Spleen (tissue), 11 donors: Measurements from ENCODE around the gene NUP160. TPM values are rescaled to one million over a fixed set of nuclear protein-coding genes. Genes with fewer than 3 reads are reported as not detected.

Experiments used
- DNase-seq: peaks from one replicate; pipeline ENCODE4 v3.0.0-alpha.2; 2020
- H3K27ac ChIP-seq, 8 donors: fragments of 200-600 bp; sonication (generic) in 7 of 8; 1 replicate in 4 of 8; 2 replicates in 4 of 8; pipeline versions ENCODE4 v1.5.0 to v1.8.0; 2016 to 2021; ENCODE audit warnings: inconsistent platforms in 4 of 8, mild to moderate bottlenecking in 4 of 8, moderate library complexity in 1 of 8
- H3K27me3 ChIP-seq, 7 donors: fragments of 200-600 bp; sonication (generic) in 6 of 7; replicated peaks in 1 of 7; 1 replicate in 4 of 7; 2 replicates in 3 of 7; pipeline versions ENCODE4 v1.5.0 to v1.8.0; 2016 to 2021; ENCODE audit warnings: inconsistent platforms in 3 of 7, mild to moderate bottlenecking in 1 of 7
- H3K36me3 ChIP-seq, 6 donors: fragments of 200-600 bp; sonication (generic) in 5 of 6; 1 replicate in 4 of 6; 2 replicates in 2 of 6; pipeline versions ENCODE4 v1.5.0 to v1.8.0; 2016 to 2021; ENCODE audit warnings: inconsistent platforms in 2 of 6
- H3K4me1 ChIP-seq, 6 donors: fragments of 200-600 bp; sonication (generic) in 5 of 6; 1 replicate in 3 of 6; 2 replicates in 3 of 6; pipeline versions ENCODE4 v1.5.0 to v1.8.0; 2016 to 2021; ENCODE audit warnings: inconsistent platforms in 3 of 6
- H3K4me3 ChIP-seq, 8 donors: fragments of 200-600 bp; sonication (generic) in 7 of 8; 1 replicate in 4 of 8; 2 replicates in 4 of 8; pipeline versions ENCODE4 v1.5.0 to v1.8.0; 2016 to 2021; ENCODE audit warnings: inconsistent platforms in 4 of 8, mild to moderate bottlenecking in 4 of 8, moderate library complexity in 2 of 8
- H3K9me3 ChIP-seq, 8 donors: fragments of 200-600 bp; sonication (generic) in 7 of 8; 1 replicate in 4 of 8; 2 replicates in 4 of 8; pipeline versions ENCODE4 v1.5.0 to v1.8.0; 2016 to 2021; ENCODE audit warnings: inconsistent platforms in 4 of 8
- POLR2A ChIP-seq, 3 donors: fragments of 450-650 bp; IDR thresholded peaks; one replicate each; pipeline ENCODE4 v1.5.1; 2017; ENCODE audit warnings: antibody characterized with exemption in 3 of 3, mild to moderate bottlenecking in 1 of 3
- POLR2AphosphoS5 ChIP-seq, 3 donors: sonication (generic); formaldehyde crosslinking; IDR thresholded peaks; one replicate each; pipeline ENCODE4 v1.5.1; 2017; ENCODE audit warnings: antibody characterized with exemption in 3 of 3
- WGBS, 5 donors: extraction: QIAGEN DNeasy Blood & Tissue Kit in 3 of 5; methylation state at CpG; one replicate each; pipeline versions ENCODE4 v1.1.5 to v1.1.7; 2013 to 2018; 5-methylcytosine and 5-hydroxymethylcytosine counted together
- intact Hi-C: fragments of 100-400 bp; cut with DNase I; formaldehyde crosslinking; loops from one replicate; pipeline ENCODE4 v1.15.0; 2023; ENCODE audit warnings: low total_unique reads
- polyA plus RNA-seq, 3 donors: library from polyadenylated mRNA; stranded (reverse); fragments of 200-250 nt; gene quantifications; one replicate each; pipeline ENCODE4 v1.2.1, GENCODE V29; 2013
- small RNA-seq, 4 donors: library from RNA; depleted of rRNA; stranded (forward); fragments of <200 nt; gene quantifications; one replicate each; pipeline ENCODE3, GENCODE V24; 2016
- total RNA-seq, 7 donors: library from RNA; depleted of rRNA in 3 of 7; stranded (reverse); fragments of >200 nt in 3 of 7; fragmentation: NEBNext Ultra II Directional in 4 of 7; extraction: Animal tissue kit (Norgen Biotek cat#: 25700) in 4 of 7; gene quantifications; one replicate each; pipeline versions ENCODE4 v1.1.0 to v1.2.1, GENCODE V29; 2016 to 2021
- TF ChIP-seq, protein P1 (sequence below), 11 experiments: fragments of 200-600 bp in 7 of 11; fragments of 450-650 bp in 4 of 11; sonication (generic) in 4 of 11; IDR thresholded peaks in 8 of 11; conservative IDR thresholded peaks in 3 of 11; 1 replicate in 7 of 11; 2 replicates in 4 of 11; pipeline versions ENCODE4 v1.4.0 to v1.8.0; 2016 to 2021; ENCODE audit warnings: antibody characterized with exemption in 11 of 11, inconsistent platforms in 4 of 11, mild to moderate bottlenecking in 1 of 11
- donor health status: healthy with polysubstance abuse.
- donor health status: DM: no; HTN: no; CAD: no; lungs with moderate emphysema.
- donor health status: DM: no; HTN: no; CAD: no.
- donor health status: Bipolar disorder and iron deficiency.
- donor health status: healthy.
- donor health status: DM: no; HTN: no; CAD: no.
- donor health status: DM: yes; HTN: yes; CAD: no.

NUP160 gene
- total and polyA plus RNA-seq, 10 donors = 16.0 to 54.8 (median 41.2) TPM

DNA sequence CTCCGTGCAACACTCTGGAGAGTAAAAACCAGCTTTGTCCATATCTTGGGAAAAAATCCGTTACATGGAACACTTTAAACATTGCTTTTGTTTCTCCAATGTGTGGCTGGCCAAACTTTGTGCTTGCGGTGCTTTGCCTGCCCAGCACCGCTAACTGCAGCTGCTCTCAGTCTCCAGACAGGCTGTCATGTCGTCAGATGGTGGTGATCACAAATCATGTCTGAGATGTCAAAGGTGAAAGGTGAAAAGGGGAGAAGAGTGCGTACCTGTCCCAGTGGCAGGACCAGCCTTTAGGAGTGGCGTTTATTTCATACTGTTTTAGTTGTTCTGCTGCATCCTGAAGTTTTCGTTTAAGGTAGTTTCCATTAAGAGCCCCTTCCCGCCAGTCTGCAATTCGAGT is 115.9 kb downstream of the NUP160 start:
- Histone ChIP-seq H3K4me1 (no peaks in the 10 kb centered on the region), H3K4me3 (no peak overlapping the region), H3K9me3 (no peaks in the 10 kb centered on the region), H3K27ac (no peak overlapping the region), H3K27me3 (no peaks in the 10 kb centered on the region), H3K36me3 (peaks cover 14 to 100% (median 98%) of the 10 kb centered on the region in 6 donors)
- intact Hi-C loops = loop anchor here (10.0 kb wide), 1 partner anchor 73 kb away; no protein-coding TSS in a partner anchor
- 82 to 95% (median 91%) methylated on average over 10 of the region's 10 CpGs for WGBS, 5 donors
- no peak for DNase-seq
- TF ChIP-seq POLR2AphosphoS5 (IDR thresholded peaks at IDR 0.05) (peak in 1 of 3 donors; percentile 11), POLR2A (IDR thresholded peaks at IDR 0.05) (no peak)
- TF ChIP-seq, protein P1, sequence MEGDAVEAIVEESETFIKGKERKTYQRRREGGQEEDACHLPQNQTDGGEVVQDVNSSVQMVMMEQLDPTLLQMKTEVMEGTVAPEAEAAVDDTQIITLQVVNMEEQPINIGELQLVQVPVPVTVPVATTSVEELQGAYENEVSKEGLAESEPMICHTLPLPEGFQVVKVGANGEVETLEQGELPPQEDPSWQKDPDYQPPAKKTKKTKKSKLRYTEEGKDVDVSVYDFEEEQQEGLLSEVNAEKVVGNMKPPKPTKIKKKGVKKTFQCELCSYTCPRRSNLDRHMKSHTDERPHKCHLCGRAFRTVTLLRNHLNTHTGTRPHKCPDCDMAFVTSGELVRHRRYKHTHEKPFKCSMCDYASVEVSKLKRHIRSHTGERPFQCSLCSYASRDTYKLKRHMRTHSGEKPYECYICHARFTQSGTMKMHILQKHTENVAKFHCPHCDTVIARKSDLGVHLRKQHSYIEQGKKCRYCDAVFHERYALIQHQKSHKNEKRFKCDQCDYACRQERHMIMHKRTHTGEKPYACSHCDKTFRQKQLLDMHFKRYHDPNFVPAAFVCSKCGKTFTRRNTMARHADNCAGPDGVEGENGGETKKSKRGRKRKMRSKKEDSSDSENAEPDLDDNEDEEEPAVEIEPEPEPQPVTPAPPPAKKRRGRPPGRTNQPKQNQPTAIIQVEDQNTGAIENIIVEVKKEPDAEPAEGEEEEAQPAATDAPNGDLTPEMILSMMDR (IDR thresholded peaks at IDR 0.05 in 8 of 11, conservative IDR thresholded peaks at IDR 0.05 in 3 of 11) = no peak

DNA sequence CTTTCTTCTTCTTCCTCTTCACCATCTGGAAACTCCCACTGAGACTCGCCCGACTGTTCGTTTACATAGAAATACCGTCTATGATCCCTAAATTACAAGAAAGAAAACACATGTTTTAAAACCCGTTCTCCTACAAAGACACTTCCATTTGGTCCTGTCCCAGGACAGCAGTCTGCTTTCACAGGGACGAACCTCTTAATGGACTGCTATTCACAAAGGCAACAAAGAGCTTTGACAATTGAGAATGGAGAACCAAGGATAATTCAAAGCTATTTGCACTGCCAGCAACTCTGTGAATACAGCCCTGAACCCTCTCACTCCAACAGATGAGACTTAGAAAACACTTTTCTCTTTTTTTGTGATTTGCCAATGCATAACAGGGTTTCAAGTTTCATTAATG is 116.7 kb downstream of the NUP160 start:
- Histone ChIP-seq H3K27ac (no peak overlapping the region), H3K36me3 (peaks cover 14 to 100% (median 99%) of the 10 kb centered on the region in 6 donors), H3K27me3 (no peaks in the 10 kb centered on the region), H3K4me3 (no peak overlapping the region), H3K4me1 (no peaks in the 10 kb centered on the region), H3K9me3 (no peaks in the 10 kb centered on the region)
- intact Hi-C loops = loop anchor here (10.0 kb wide), 1 partner anchor 73 kb away; no protein-coding TSS in a partner anchor
- DNase-seq = no peak
- 85 to 93% (median 91%) methylated on average over 6 of the region's 6 CpGs for WGBS, 5 donors
- no peak for TF ChIP-seq POLR2AphosphoS5 (IDR thresholded peaks at IDR 0.05)
- no peak for TF ChIP-seq POLR2A (IDR thresholded peaks at IDR 0.05)
- TF ChIP-seq, protein P1 (IDR thresholded peaks at IDR 0.05 in 8 of 11, conservative IDR thresholded peaks at IDR 0.05 in 3 of 11) = no peak

Small RNAs within 50 kb of the gene (small RNA-seq; reads per million reads assigned to genes)
- gene AC021443.1 (0 reads per million in 4 donors), gene RF00019 (0 reads per million in 4 donors), gene RNA5SP340 (0 reads per million in 4 donors)

Other genes with a start within 250 kb of the NUP160 start
- gene MTCH2, start 205.8 kb downstream of the NUP160 start, total RNA-seq = 10 to 100 TPM; 22.0 to 47.1 (median 35.0) TPM
- gene MTCH2, start 205.8 kb downstream of the NUP160 start, polyA plus RNA-seq = 10 to 100 TPM; 21.5 to 39.3 (median 38.0) TPM
- 1 to 10 TPM; 1.1 to 5.1 (median 2.2) TPM for gene AGBL2, start 133.0 kb downstream of the NUP160 start, total RNA-seq
- gene AGBL2, start 133.0 kb downstream of the NUP160 start, polyA plus RNA-seq = 1 to 10 TPM; 2.0 to 3.6 (median 2.9) TPM
- 100 to 1,000 TPM; 114 to 217 (median 157) TPM for gene FNBP4, start 81.0 kb downstream of the NUP160 start, total RNA-seq
- 10 to 100 TPM; 32.0 to 59.2 (median 51.2) TPM for gene FNBP4, start 81.0 kb downstream of the NUP160 start, polyA plus RNA-seq
- gene PTPRJ, start 132.2 kb upstream of the NUP160 start, total RNA-seq = 100 to 1,000 TPM in 4 of 7 donors, 10 to 100 TPM in 3; 63.7 to 135 (median 100) TPM
- gene PTPRJ, start 132.2 kb upstream of the NUP160 start, polyA plus RNA-seq = 10 to 100 TPM in 1 of 3 donors, 1 to 10 TPM in 2; 6.4 to 11.6 (median 10.0) TPM